Measurements from ENCODE around the gene DTWD2. TPM values are rescaled to one million over a fixed set of nuclear protein-coding genes. Genes with fewer than 3 reads are reported as not detected.

DTWD2 gene
- total RNA-seq, 2 donors from 2014 or later = 1.9 to 2.7 TPM

- Mint-ChIP-seq H3K4me1 (no peaks in the 10 kb centered on the region), H3K9me3 (no peaks in the 10 kb centered on the region), H3K27ac (no peak overlapping the region)
Measured at GRCh38 chr5:118834710-118835109, 153.6 kb downstream of the DTWD2 start.

GRCh38 chr5:118832974-118833373 lies 155.4 kb downstream of the DTWD2 start:
- Mint-ChIP-seq H3K9me3 (no peaks in the 10 kb centered on the region), H3K27me3 (no peaks in the 10 kb centered on the region), H3K4me1 (no peaks in the 10 kb centered on the region), H3K36me3 (ENCODE audit: low read depth) (no peaks in the 10 kb centered on the region), H3K4me3 (no peak overlapping the region), H3K27ac (no peak overlapping the region)
- ATAC-seq (replicated peaks) = no peak

More at GRCh38 chr5:118834710-118835109, 153.6 kb downstream of the DTWD2 start:
- no peak overlapping the region for H3K4me3 Mint-ChIP-seq
- ATAC-seq (replicated peaks) = no peak
- no peaks in the 10 kb centered on the region for H3K27me3 Mint-ChIP-seq
- H3K36me3 Mint-ChIP-seq (ENCODE audit: low read depth) = no peaks in the 10 kb centered on the region

- Mint-ChIP-seq H3K9me3 (no peaks in the 10 kb centered on the region), H3K27ac (no peak overlapping the region), H3K36me3 (ENCODE audit: low read depth) (no peaks in the 10 kb centered on the region), H3K4me1 (no peaks in the 10 kb centered on the region), H3K4me3 (no peak overlapping the region), H3K27me3 (no peaks in the 10 kb centered on the region)
- no peak for ATAC-seq (replicated peaks)
Measured at GRCh38 chr5:118825226-118825625, 163.1 kb downstream of the DTWD2 start.

- H3K4me1 Mint-ChIP-seq = no peaks in the 10 kb centered on the region
- H3K36me3 Mint-ChIP-seq (ENCODE audit: low read depth) = no peaks in the 10 kb centered on the region
- no peak overlapping the region for H3K27ac Mint-ChIP-seq
- no peak overlapping the region for H3K4me3 Mint-ChIP-seq
- no peaks in the 10 kb centered on the region for H3K27me3 Mint-ChIP-seq
- no peaks in the 10 kb centered on the region for H3K9me3 Mint-ChIP-seq
- no peak for ATAC-seq (replicated peaks)
Measured at GRCh38 chr5:118818604-118819003, 169.7 kb downstream of the DTWD2 start.

- Mint-ChIP-seq H3K4me1 (no peaks in the 10 kb centered on the region), H3K9me3 (peaks cover 7% of the 10 kb centered on the region), H3K36me3 (ENCODE audit: low read depth) (no peaks in the 10 kb centered on the region)
Measured at GRCh38 chr5:118808441-118808840, 179.9 kb downstream of the DTWD2 start.

GRCh38 chr5:118806571-118806970 lies 181.8 kb downstream of the DTWD2 start:
- no peak overlapping the region for H3K4me3 Mint-ChIP-seq
- H3K4me1 Mint-ChIP-seq = no peaks in the 10 kb centered on the region
- no peak for ATAC-seq (replicated peaks)
- no peak overlapping the region for H3K27ac Mint-ChIP-seq
- no peaks in the 10 kb centered on the region for H3K27me3 Mint-ChIP-seq
- no peaks in the 10 kb centered on the region for H3K36me3 Mint-ChIP-seq (ENCODE audit: low read depth)
- peaks cover 7% of the 10 kb centered on the region for H3K9me3 Mint-ChIP-seq

More at GRCh38 chr5:118808441-118808840, 179.9 kb downstream of the DTWD2 start:
- no peak overlapping the region for H3K4me3 Mint-ChIP-seq
- no peak overlapping the region for H3K27ac Mint-ChIP-seq
- no peak for ATAC-seq (replicated peaks)
- H3K27me3 Mint-ChIP-seq = no peaks in the 10 kb centered on the region

- H3K27ac Mint-ChIP-seq = no peak overlapping the region
- no peak overlapping the region for H3K4me3 Mint-ChIP-seq
- ATAC-seq (replicated peaks) = no peak
- H3K9me3 Mint-ChIP-seq = no peaks in the 10 kb centered on the region
- H3K36me3 Mint-ChIP-seq (ENCODE audit: low read depth) = no peaks in the 10 kb centered on the region
- H3K4me1 Mint-ChIP-seq = no peaks in the 10 kb centered on the region
- no peaks in the 10 kb centered on the region for H3K27me3 Mint-ChIP-seq
Measured at GRCh38 chr5:118802335-118802734, 186.0 kb downstream of the DTWD2 start.

- Mint-ChIP-seq H3K27me3 (no peaks in the 10 kb centered on the region), H3K4me3 (no peak overlapping the region), H3K36me3 (ENCODE audit: low read depth) (no peaks in the 10 kb centered on the region), H3K27ac (no peak overlapping the region), H3K9me3 (no peaks in the 10 kb centered on the region), H3K4me1 (no peaks in the 10 kb centered on the region)
- ATAC-seq (replicated peaks) = no peak
Measured at GRCh38 chr5:118796081-118796480, 192.3 kb downstream of the DTWD2 start.

- no peaks in the 10 kb centered on the region for H3K27me3 Mint-ChIP-seq
- H3K36me3 Mint-ChIP-seq (ENCODE audit: low read depth) = no peaks in the 10 kb centered on the region
- no peak overlapping the region for H3K27ac Mint-ChIP-seq
- no peak for ATAC-seq (replicated peaks)
- no peak overlapping the region for H3K4me3 Mint-ChIP-seq
- no peaks in the 10 kb centered on the region for H3K4me1 Mint-ChIP-seq
- no peaks in the 10 kb centered on the region for H3K9me3 Mint-ChIP-seq
Measured at GRCh38 chr5:118794281-118794680, 194.1 kb downstream of the DTWD2 start.

- H3K4me3 Mint-ChIP-seq = no peak overlapping the region
- H3K4me1 Mint-ChIP-seq = no peaks in the 10 kb centered on the region
- H3K36me3 Mint-ChIP-seq (ENCODE audit: low read depth) = no peaks in the 10 kb centered on the region
- H3K27me3 Mint-ChIP-seq = no peaks in the 10 kb centered on the region
- no peaks in the 10 kb centered on the region for H3K9me3 Mint-ChIP-seq
- no peak overlapping the region for H3K27ac Mint-ChIP-seq
- no peak for ATAC-seq (replicated peaks)
Measured at GRCh38 chr5:118793652-118794051, 194.7 kb downstream of the DTWD2 start.

GRCh38 chr5:118793091-118793490 lies 195.3 kb downstream of the DTWD2 start:
- Mint-ChIP-seq H3K9me3 (no peaks in the 10 kb centered on the region), H3K27me3 (peaks cover 4% of the 10 kb centered on the region), H3K36me3 (ENCODE audit: low read depth) (no peaks in the 10 kb centered on the region), H3K4me3 (no peak overlapping the region), H3K4me1 (no peaks in the 10 kb centered on the region), H3K27ac (no peak overlapping the region)
- no peak for ATAC-seq (replicated peaks)

GRCh38 chr5:118791926-118792734 lies 196.2 kb downstream of the DTWD2 start:
- ATAC-seq (replicated peaks) = peak; percentile 64
- H3K4me3 Mint-ChIP-seq = no peak overlapping the region
- no peak overlapping the region for H3K27ac Mint-ChIP-seq
- H3K4me1 Mint-ChIP-seq = no peaks in the 10 kb centered on the region
- H3K36me3 Mint-ChIP-seq (ENCODE audit: low read depth) = no peaks in the 10 kb centered on the region
- no peaks in the 10 kb centered on the region for H3K9me3 Mint-ChIP-seq
- peaks cover 4% of the 10 kb centered on the region for H3K27me3 Mint-ChIP-seq

GRCh38 chr5:118789366-118789765 lies 199.0 kb downstream of the DTWD2 start:
- no peaks in the 10 kb centered on the region for H3K9me3 Mint-ChIP-seq
- no peak overlapping the region for H3K27ac Mint-ChIP-seq
- no peak for ATAC-seq (replicated peaks)
- no peaks in the 10 kb centered on the region for H3K4me1 Mint-ChIP-seq
- peaks cover 4% of the 10 kb centered on the region for H3K27me3 Mint-ChIP-seq
- no peak overlapping the region for H3K4me3 Mint-ChIP-seq
- no peaks in the 10 kb centered on the region for H3K36me3 Mint-ChIP-seq (ENCODE audit: low read depth)

GRCh38 chr5:118788351-118788750 lies 200.0 kb downstream of the DTWD2 start:
- Mint-ChIP-seq H3K4me1 (no peaks in the 10 kb centered on the region), H3K36me3 (ENCODE audit: low read depth) (no peaks in the 10 kb centered on the region), H3K4me3 (no peak overlapping the region), H3K27ac (no peak overlapping the region), H3K27me3 (peaks cover 4% of the 10 kb centered on the region), H3K9me3 (no peaks in the 10 kb centered on the region)
- ATAC-seq (replicated peaks) = no peak

Measured in activated T-helper 17 cell treated with anti-CD3 and anti-CD28 coated beads, Interleukin-2, amount 50 U/mL, for 72 hours (primary cell).